Thoracic aorta (tissue), 2 donors: ENCODE results near the gene LEF1. TPM values are rescaled to one million over a fixed set of nuclear protein-coding genes. Genes with fewer than 3 reads are reported as not detected.

Experiments
- ATAC-seq: fragments of 150-250 bp; one replicate; pipeline ENCODE4 v1.8.0; 2017; ENCODE audit warnings: low read depth; ENCODE audit not compliant: insufficient number of reproducible peaks, low FRiP score
- DNase-seq: peaks from one replicate; pipeline ENCODE4 v3.0.0-alpha.2; 2020; ENCODE audit warnings: low spot score
- H3K27ac ChIP-seq, 2 donors: fragments of 200-600 bp; sonication (generic); 1 replicate in 1 of 2; 2 replicates in 1 of 2; pipeline ENCODE4 v1.5.1; 2016; ENCODE audit warnings: mild to moderate bottlenecking in 2 of 2, moderate library complexity in 2 of 2
- H3K27me3 ChIP-seq: fragments of 200-600 bp; sonication (generic); replicated peaks from 2 replicates; pipeline ENCODE4 v1.6.0; 2016; ENCODE audit warnings: mild to moderate bottlenecking; ENCODE audit not compliant: insufficient read depth
- H3K36me3 ChIP-seq: fragments of 200-600 bp; sonication (generic); one replicate; pipeline ENCODE4 v1.5.1; 2016
- H3K4me1 ChIP-seq, 2 donors: fragments of 200-600 bp; sonication (generic); 1 replicate in 1 of 2; 2 replicates in 1 of 2; pipeline versions ENCODE4 v1.5.1 to v1.6.0; 2016; ENCODE audit warnings: low read depth in 2 of 2, mild to moderate bottlenecking in 1 of 2; ENCODE audit not compliant: control insufficient read depth in 1 of 2
- H3K4me3 ChIP-seq: fragments of 200-600 bp; sonication (generic); 2 replicates; pipeline ENCODE4 v1.5.1; 2016; ENCODE audit warnings: mild to moderate bottlenecking
- H3K9me3 ChIP-seq: fragments of 200-600 bp; sonication (generic); 2 replicates; pipeline ENCODE4 v1.5.1; 2016
- total RNA-seq, 2 donors: library from RNA; depleted of rRNA; stranded (reverse); fragments of >200 nt; gene quantifications; one replicate each; pipeline versions ENCODE4 v1.1.0 to v1.2.3, GENCODE V29; 2016
- TF ChIP-seq, protein P1 (sequence below): fragments of 200-600 bp; sonication (generic); IDR thresholded peaks from one replicate; pipeline ENCODE4 v1.5.1; 2019; ENCODE audit warnings: antibody characterized with exemption

The LEF1 gene
- total RNA-seq, 2 donors from 2014 or later = 0.54 to 3.2 TPM

- no peaks in the 10 kb centered on the region for H3K4me1 ChIP-seq
Measured at GRCh38 chr4:108058685-108059440, 109.9 kb downstream of the LEF1 start.

GRCh38 chr4:108056418-108056817 is 112.3 kb downstream of the LEF1 start:
- H3K4me3 ChIP-seq = no peak overlapping the region
- H3K4me1 ChIP-seq = no peaks in the 10 kb centered on the region
- no peaks in the 10 kb centered on the region for H3K36me3 ChIP-seq
- no peaks in the 10 kb centered on the region for H3K9me3 ChIP-seq
- TF ChIP-seq, protein P1, sequence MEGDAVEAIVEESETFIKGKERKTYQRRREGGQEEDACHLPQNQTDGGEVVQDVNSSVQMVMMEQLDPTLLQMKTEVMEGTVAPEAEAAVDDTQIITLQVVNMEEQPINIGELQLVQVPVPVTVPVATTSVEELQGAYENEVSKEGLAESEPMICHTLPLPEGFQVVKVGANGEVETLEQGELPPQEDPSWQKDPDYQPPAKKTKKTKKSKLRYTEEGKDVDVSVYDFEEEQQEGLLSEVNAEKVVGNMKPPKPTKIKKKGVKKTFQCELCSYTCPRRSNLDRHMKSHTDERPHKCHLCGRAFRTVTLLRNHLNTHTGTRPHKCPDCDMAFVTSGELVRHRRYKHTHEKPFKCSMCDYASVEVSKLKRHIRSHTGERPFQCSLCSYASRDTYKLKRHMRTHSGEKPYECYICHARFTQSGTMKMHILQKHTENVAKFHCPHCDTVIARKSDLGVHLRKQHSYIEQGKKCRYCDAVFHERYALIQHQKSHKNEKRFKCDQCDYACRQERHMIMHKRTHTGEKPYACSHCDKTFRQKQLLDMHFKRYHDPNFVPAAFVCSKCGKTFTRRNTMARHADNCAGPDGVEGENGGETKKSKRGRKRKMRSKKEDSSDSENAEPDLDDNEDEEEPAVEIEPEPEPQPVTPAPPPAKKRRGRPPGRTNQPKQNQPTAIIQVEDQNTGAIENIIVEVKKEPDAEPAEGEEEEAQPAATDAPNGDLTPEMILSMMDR = no peak
- H3K27me3 ChIP-seq = no peaks in the 10 kb centered on the region
- no peak for ATAC-seq
- DNase-seq = no peak
- no peak overlapping the region for H3K27ac ChIP-seq

More at GRCh38 chr4:108058685-108059440, 109.9 kb downstream of the LEF1 start:
- TF ChIP-seq, protein P1 = no peak
- Histone ChIP-seq H3K27ac (no peak overlapping the region), H3K9me3 (no peaks in the 10 kb centered on the region), H3K4me3 (no peak overlapping the region), H3K27me3 (no peaks in the 10 kb centered on the region), H3K36me3 (no peaks in the 10 kb centered on the region)
- ATAC-seq (no peak), DNase-seq (no peak)

DNA sequence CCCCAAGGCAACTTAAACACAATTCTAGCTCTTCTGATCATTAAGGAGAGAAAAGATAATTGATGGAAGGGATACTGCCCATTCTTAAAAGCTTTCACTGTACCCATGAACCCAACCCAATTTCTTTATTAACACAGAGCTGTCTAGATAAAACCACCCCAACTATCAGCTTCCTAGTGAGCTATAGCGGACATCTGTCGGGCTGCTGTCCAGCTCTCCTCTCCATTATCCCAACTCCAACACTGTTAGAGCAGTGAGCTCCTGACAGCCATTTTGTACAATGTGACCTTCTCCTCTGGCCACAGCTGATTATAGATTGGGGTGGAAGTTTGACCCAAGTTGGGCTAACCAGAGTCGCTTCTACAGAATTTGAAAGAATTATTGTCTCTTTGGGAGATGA is 112.9 kb downstream of the LEF1 start:
- DNase-seq = no peak
- Histone ChIP-seq H3K27ac (no peak overlapping the region), H3K27me3 (no peaks in the 10 kb centered on the region), H3K4me3 (no peak overlapping the region), H3K36me3 (no peaks in the 10 kb centered on the region), H3K9me3 (no peaks in the 10 kb centered on the region), H3K4me1 (no peaks in the 10 kb centered on the region)
- TF ChIP-seq, protein P1 = no peak
- no peak for ATAC-seq

GRCh38 chr4:108054025-108054638 is 114.6 kb downstream of the LEF1 start:
- DNase-seq (no peak), ATAC-seq (no peak)
- no peaks in the 10 kb centered on the region for H3K27me3 ChIP-seq
- no peaks in the 10 kb centered on the region for H3K4me1 ChIP-seq
- no peaks in the 10 kb centered on the region for H3K36me3 ChIP-seq
- H3K27ac ChIP-seq = no peak overlapping the region
- TF ChIP-seq, protein P1 = no peak
- H3K9me3 ChIP-seq = no peaks in the 10 kb centered on the region
- no peak overlapping the region for H3K4me3 ChIP-seq

DNA sequence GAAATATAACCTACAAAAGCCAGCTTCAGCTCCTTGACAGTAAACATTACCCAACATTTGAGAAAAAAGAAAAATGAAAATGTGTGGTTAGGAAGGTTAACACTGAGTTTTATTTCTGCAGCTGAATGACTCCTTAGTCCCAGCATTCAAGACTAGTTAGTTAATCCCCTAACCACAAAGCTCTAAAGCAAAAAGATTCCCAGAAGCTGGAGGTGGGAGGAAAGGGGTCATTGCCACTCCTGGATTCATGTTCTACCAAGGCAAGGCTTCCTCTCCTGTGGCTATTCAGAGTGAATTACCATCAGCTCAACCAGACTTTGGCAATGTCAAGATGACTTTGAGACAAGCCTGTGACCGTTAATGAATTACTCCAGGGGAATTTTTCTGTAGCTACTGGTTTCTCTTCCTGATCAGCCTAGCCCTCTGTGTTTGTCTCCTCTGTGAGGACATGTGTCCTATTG is 115.5 kb downstream of the LEF1 start:
- ATAC-seq = no peak
- no peak overlapping the region for H3K27ac ChIP-seq
- H3K9me3 ChIP-seq = no peaks in the 10 kb centered on the region
- TF ChIP-seq, protein P1 = no peak
- no peaks in the 10 kb centered on the region for H3K27me3 ChIP-seq
- H3K4me3 ChIP-seq = no peak overlapping the region
- H3K36me3 ChIP-seq = no peaks in the 10 kb centered on the region
- no peaks in the 10 kb centered on the region for H3K4me1 ChIP-seq
- DNase-seq = no peak
